Caki2 (cell line): Measurements from ENCODE around the gene KRTAP12-3. TPM values are rescaled to one million over a fixed set of nuclear protein-coding genes. Genes with fewer than 3 reads are reported as not detected.
"Not testable (repeated sequence)": the region's sequence is repeated elsewhere in the genome, so short reads cannot be mapped to it uniquely, and the experiment has no call there.

Experiments
- DNase-seq: peaks from one replicate; pipeline ENCODE4 v3.0.0-alpha.2; 2015; ENCODE audit warnings: low read depth
- in situ Hi-C: cut with HindIII; loops from 2 replicates; pipeline ENCODE4 v1.10.0; 2016; ENCODE audit warnings: low sequenced_read_pairs, low pct_unique_long_range_greater_than_20kb, mixed read lengths
- total RNA-seq: library from RNA; depleted of rRNA; stranded (reverse); fragments of >200 nt; shearing (Covaris generic); gene quantifications from 2 replicates; pipeline ENCODE4 v1.2.3, GENCODE V29; 2014; ENCODE audit warnings: low replicate concordance

The KRTAP12-3 gene
- total RNA-seq, 1 experiment from 2014 or later: not detected

- in situ Hi-C loops: no loop called here
- DNase-seq: no peak
These were observed 37.5 kb downstream of the KRTAP12-3 start for GRCh38 chr21:44695184-44695583.

DNA sequence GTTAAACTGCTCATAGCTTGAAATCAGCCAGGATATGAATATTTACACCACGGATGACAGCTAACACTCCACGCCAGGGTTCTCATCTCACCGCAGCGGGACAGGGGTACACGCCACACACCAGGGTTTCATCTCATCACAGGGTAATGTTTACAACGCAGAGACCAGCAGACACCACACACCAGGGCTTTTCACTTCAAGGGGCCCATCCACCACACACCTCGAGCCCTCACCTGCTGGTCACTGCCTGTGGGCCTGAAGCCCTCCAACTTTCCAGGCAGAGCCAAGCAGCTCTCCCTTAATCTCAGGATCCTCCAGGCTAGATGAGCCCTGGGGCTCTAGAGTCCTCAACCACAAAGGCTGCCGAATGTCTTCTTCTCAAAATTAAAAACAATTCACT is 37.9 kb downstream of the KRTAP12-3 start:
- in situ Hi-C loops: no loop called here

DNA sequence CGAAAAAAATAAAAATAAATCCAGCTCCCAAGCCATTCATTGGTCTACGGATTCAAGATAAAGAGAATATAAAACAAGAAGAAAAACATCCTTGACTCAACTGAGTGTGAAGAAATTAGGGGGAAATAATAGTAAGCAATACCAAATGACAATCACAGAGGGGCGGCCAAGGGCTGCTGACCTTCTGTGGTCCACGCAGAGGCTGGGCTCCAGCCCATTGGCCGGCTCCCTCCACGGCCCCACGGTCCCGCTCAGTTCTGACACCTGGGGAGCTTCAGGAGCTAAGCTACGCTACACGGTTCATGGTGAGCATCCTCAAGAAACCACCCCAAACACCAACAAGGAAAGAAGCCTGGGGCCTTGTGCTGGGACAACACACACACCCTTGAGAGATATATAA is 38.8 kb downstream of the KRTAP12-3 start:
- no peak for DNase-seq
- in situ Hi-C loops: no loop called here

More for the DNA sequence above, 37.9 kb downstream of the KRTAP12-3 start:
- DNase-seq: no peak

- in situ Hi-C loops, DNase-seq: not testable (repeated sequence)
These were observed 39.6 kb downstream of the KRTAP12-3 start, which contains the start of gene KRTAP10-12 for GRCh38 chr21:44697172-44697810. Gene KRTAP10-12 (plus strand): TSS chr21:44697172. CDS start chr21:44697202, 30 bp downstream.

GRCh38 chr21:44697811-44698734 is 40.3 kb downstream of the KRTAP12-3 start:
- DNase-seq: no peak
- in situ Hi-C loops: no loop called here

GRCh38 chr21:44699502-44700001 is 41.8 kb downstream of the KRTAP12-3 start:
- DNase-seq: no peak
- in situ Hi-C loops: no loop called here

DNA sequence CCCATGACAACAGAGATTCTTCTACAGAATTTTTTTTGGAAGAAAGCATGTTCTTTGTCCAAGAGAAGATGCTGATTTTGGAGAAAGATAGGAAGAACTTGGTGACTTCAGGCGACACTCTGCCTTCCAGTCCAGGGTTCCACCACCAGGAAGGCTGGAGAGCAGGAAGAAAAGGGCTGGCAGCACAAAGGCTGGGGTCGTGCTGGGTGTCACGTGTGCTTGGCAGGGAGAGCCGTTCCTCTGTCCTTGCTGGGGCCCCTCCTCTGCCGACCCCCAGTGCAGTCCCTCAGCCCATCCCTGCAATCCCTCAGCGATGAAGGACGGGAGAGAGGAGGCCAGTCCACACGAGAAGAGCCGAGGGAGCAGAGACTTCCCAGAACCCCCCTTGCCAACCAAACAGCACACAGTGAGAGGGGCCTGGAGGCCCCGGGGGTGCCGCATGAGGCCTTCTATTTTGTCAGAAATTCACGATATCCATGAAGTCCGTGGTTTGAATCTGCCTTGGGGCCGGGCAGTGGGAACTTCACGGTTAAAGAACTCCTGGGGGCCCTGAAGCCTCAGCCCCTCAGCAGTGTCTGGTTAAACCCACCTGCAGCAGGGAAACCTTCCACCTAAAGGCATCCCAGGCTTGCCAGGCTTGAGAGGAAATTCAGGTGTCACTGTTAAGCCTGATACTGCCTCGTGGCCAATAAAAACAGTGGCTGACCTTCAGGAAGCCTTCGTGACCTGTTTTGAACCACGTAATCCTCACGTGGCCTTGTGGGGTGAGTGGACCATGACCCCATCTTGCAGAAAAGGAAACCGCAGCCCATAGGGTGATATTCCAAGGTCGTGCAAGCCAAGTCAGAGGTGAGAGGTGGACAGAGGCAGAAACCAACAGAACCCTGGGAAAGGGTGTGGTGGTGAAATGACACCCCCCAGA is 42.6 kb downstream of the KRTAP12-3 start:
- in situ Hi-C loops: no loop called here

GRCh38 chr21:44701023-44701400 is 43.3 kb downstream of the KRTAP12-3 start:
- no peak for DNase-seq
- in situ Hi-C loops: no loop called here

More for the DNA sequence above, 42.6 kb downstream of the KRTAP12-3 start:
- no peak for DNase-seq

DNA sequence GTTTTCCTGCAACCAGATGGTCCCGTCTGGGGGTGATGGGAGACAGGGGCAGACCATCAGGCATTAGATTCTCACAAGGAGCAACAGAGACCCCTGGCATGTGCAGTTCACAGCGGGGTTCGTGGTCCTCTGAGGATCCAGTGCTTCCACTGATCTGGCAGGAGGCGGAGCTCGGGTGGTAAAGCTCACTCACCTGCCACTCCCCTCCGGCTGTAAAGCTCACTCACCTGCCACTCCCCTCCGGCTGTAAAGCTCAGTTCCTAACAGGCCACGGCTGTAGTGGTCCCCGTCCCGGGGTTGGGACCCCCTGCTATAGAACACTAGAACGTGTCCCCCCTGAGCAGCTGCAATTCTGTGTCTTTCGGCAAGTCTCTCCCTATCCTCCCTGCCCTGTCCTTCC is 43.8 kb downstream of the KRTAP12-3 start:
- in situ Hi-C loops: no loop called here
- no peak for DNase-seq

- no peak for DNase-seq
- in situ Hi-C loops: no loop called here
These were observed 44.6 kb downstream of the KRTAP12-3 start for GRCh38 chr21:44702111-44702972.

DNA sequence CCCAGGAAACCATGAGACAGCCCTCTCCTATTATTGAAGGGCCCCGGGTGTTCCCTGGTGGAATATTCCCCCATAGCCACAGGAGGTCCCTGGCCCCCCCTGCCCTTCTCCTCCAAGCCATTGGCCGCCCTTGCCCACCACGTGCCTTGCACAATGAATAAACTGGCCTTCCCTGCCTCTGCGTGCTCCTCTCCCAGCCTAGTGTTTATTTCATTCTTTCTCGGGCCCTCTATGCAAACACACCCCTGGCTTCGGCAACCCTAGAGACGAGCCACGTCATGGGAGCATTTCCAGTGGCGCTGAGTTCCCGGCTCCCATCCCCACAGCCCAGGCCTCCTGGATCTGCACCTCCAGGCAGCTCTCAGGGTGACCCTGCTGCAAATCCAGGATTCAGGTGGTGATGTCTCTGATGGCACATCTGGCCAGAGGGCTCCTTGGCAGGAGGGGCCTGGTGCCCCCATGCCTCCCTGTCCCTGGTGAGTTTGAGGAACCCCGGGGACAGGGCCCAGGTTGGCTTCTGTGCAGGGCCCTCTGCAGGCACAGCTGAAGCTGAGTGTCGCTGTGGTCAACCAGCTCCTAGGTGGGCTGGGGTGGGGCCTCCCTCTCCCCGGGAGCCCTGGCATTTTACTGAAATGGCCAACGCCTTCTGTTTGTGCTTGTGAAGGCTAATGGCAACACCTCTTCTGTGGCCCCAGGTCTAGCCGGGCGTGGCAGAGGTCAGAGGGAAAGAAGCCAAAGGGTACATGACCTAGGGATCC is 45.4 kb downstream of the KRTAP12-3 start:
- no peak for DNase-seq
- in situ Hi-C loops: no loop called here

DNA sequence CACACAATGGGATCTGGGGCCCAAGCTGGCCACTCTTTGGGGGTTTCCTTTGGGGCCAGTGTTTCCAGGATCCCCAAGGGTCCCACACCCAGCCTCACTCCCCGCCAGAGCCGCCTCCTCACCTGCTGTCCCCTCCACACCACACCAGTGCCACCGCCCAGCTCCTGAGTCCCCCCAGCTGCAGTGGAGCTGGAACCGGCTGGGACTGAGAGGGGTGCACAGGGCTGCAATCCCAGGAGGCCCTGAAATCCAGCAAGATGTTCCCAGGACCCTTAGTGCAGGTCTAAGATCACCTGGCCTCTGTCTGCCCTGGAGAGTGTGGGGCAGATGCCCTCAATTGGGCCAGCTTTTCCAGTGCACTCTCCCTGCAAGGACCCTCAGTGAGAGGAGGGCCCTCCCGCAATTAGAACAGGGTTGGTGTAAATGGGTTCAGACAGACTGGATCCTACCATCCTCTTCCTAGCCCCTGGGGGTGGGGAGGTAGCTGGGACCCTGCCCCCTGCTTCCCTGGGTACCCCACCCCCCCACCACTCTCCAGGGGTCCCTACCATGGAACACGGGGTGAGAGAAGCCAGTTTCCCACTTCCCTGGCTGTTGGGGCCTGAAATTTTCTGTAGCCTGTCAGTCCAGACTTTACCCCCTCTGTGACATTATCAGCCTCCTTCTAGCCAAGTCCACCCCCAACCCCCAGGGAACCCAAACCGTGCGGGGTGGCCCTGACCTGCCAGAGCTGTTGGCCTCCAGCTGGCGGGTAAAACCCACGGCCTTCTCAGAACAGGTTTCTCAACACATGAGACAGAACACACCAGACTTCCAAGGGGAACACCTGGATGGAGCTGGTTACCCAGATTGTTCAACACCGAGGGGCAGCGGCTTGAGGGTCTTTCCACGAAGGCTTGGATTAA is 46.3 kb downstream of the KRTAP12-3 start:
- no peak for DNase-seq
- in situ Hi-C loops: no loop called here

DNA sequence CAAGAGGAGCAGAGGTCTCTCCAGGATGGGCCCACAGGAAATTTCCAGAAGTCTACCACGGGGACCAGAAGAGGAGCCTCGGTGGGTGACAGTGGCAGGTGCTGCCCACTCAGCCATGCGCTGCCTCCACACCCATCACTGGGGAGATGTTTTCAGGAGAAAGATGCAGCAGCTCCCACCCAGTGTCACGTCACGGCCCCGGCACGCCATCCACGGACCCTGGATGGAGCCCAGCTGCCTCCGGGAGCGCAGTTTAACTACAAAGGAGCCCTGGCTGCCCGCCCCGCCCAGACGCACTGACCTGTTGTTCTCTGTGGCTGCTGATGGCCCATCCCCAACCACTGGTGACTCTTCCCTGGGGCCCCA is 46.9 kb downstream of the KRTAP12-3 start:
- in situ Hi-C loops: no loop called here
- DNase-seq: no peak

- DNase-seq: no peak
- in situ Hi-C loops: no loop called here
These were observed 48.4 kb downstream of the KRTAP12-3 start for GRCh38 chr21:44706026-44706705.
